Measurements from ENCODE around the gene PIK3CG. TPM values are rescaled to one million over a fixed set of nuclear protein-coding genes. Genes with fewer than 3 reads are reported as not detected.
"Not testable (repeated sequence)": the region's sequence is repeated elsewhere in the genome, so short reads cannot be mapped to it uniquely, and the experiment has no call there.

Gene PIK3CG
- total and polyA plus RNA-seq, 2 donors (not counting 1 experiment from before 2014, with no cell fraction given), result 13.3 to 44.8 TPM

DNA sequence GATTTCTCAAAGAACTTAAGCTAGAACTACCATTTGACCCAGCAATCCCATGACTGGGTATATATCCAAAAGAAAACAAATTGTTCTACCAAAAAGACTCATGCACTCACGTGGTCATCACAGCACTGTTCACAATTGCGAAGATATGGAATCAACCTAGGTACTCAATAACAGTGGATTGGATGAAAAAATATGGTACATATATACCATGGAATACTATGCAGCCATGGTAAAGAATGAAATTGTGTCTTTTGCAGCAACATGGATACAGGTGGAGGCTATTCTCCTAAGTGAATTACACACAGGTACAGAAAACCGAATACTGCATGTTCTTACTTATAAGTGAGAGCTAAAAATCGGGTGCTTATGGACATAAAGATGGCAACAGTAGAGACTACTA lies 61.8 kb downstream of the PIK3CG start:
- POLR2A ChIA-PET, result no interaction called here
- H3K4me1 Mint-ChIP-seq, result peaks cover 2% of the 10 kb centered on the region
- Histone ChIP-seq H3K9me3 (ENCODE audit: control extremely low read depth in 1 of 3, control insufficient read depth in 2 of 3, insufficient read depth in 1 of 3, low read length in 2 of 3) (no peaks in the 10 kb centered on the region), H3K27ac (ENCODE audit: low read length in 2 of 2) (no peak overlapping the region), H3K9ac (ENCODE audit: low read length) (no peak overlapping the region), H3K4me2 (replicated peaks; ENCODE audit: low read depth, low read length, poor library complexity, severe bottlenecking) (no peak overlapping the region), H3K36me3 (replicated peaks in 1 of 2; ENCODE audit: control extremely low read depth in 1 of 2, control insufficient read depth in 1 of 2, extremely low read depth in 1 of 2, insufficient read depth in 2 of 2, low read length in 1 of 2) (no peaks in the 10 kb centered on the region), H4K20me1 (ENCODE audit: control insufficient read depth, insufficient read depth, low read length, poor library complexity, severe bottlenecking) (no peaks in the 10 kb centered on the region), H2AFZ (ENCODE audit: insufficient read depth, low read depth, low read length, poor library complexity, severe bottlenecking) (no peak overlapping the region), H3K4me1 (ENCODE audit: control insufficient read depth in 2 of 2, insufficient read depth in 2 of 2, low read length in 2 of 2) (no peaks in the 10 kb centered on the region), H3K4me3 (ENCODE audit: control extremely low read depth in 1 of 5, extremely low read depth in 1 of 5, insufficient read depth in 1 of 5, low read depth in 2 of 5, low read length in 4 of 5) (no peak overlapping the region), H3K79me2 (ENCODE audit: control insufficient read depth, insufficient read depth, low read length) (no peaks in the 10 kb centered on the region), H3K27me3 (replicated peaks in 1 of 4; ENCODE audit: control extremely low read depth in 1 of 4, control insufficient read depth in 3 of 4, insufficient read depth in 4 of 4, low read length in 3 of 4) (no peaks in the 10 kb centered on the region)
- no peaks in the 10 kb centered on the region for H3K27me3 Mint-ChIP-seq
- ATAC-seq (ENCODE audit: low read depth) (no peak), DNase-seq (no peak)
- CTCF ChIA-PET, result no interaction called here
- intact Hi-C loops (cut with micrococcal nuclease), result no loop called here
- WGBS (ENCODE audit: insufficient coverage), result no CpG with 5 or more reads among the region's 4 CpGs
- TF ChIP-seq, protein P1, sequence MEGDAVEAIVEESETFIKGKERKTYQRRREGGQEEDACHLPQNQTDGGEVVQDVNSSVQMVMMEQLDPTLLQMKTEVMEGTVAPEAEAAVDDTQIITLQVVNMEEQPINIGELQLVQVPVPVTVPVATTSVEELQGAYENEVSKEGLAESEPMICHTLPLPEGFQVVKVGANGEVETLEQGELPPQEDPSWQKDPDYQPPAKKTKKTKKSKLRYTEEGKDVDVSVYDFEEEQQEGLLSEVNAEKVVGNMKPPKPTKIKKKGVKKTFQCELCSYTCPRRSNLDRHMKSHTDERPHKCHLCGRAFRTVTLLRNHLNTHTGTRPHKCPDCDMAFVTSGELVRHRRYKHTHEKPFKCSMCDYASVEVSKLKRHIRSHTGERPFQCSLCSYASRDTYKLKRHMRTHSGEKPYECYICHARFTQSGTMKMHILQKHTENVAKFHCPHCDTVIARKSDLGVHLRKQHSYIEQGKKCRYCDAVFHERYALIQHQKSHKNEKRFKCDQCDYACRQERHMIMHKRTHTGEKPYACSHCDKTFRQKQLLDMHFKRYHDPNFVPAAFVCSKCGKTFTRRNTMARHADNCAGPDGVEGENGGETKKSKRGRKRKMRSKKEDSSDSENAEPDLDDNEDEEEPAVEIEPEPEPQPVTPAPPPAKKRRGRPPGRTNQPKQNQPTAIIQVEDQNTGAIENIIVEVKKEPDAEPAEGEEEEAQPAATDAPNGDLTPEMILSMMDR (IDR thresholded peaks at IDR 0.05), result no peak
- TF ChIP-seq EZH2 (IDR thresholded peaks at IDR 0.05; ENCODE audit: borderline replicate concordance, insufficient read depth, low read depth, low read length, poor library complexity, severe bottlenecking), result no peak
- H3K4me3 Mint-ChIP-seq, result no peak overlapping the region
- peaks cover 6% of the 10 kb centered on the region for H3K9me3 Mint-ChIP-seq (ENCODE audit: insufficient read depth)
- no peak overlapping the region for H3K27ac Mint-ChIP-seq

DNA sequence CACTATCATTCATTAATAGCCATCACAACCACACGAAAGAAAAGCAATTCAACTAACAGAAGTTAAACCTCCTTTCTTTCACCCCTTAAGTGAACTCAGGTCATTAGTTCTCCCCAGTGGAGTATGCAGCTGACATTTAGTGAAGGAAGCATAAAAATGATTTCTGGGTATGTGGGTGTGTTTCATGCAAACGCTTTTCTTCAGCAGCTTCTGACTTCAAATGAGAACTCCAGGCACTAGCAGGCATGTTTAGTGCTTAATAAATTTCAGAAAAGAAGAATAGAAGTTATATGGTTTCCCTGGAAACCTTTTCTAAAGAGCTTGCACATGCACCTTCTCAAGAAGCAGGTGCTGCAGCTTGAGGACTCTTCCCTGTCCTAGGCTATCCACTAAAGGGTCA lies 62.5 kb downstream of the PIK3CG start:
- Histone ChIP-seq H3K4me1 (ENCODE audit: control insufficient read depth in 2 of 2, insufficient read depth in 2 of 2, low read length in 2 of 2) (no peaks in the 10 kb centered on the region), H2AFZ (ENCODE audit: insufficient read depth, low read depth, low read length, poor library complexity, severe bottlenecking) (no peak overlapping the region), H3K9me3 (ENCODE audit: control extremely low read depth in 1 of 3, control insufficient read depth in 2 of 3, insufficient read depth in 1 of 3, low read length in 2 of 3) (no peaks in the 10 kb centered on the region), H3K4me3 (ENCODE audit: control extremely low read depth in 1 of 5, extremely low read depth in 1 of 5, insufficient read depth in 1 of 5, low read depth in 2 of 5, low read length in 4 of 5) (no peak overlapping the region), H3K36me3 (replicated peaks in 1 of 2; ENCODE audit: control extremely low read depth in 1 of 2, control insufficient read depth in 1 of 2, extremely low read depth in 1 of 2, insufficient read depth in 2 of 2, low read length in 1 of 2) (no peaks in the 10 kb centered on the region), H3K27ac (ENCODE audit: low read length in 2 of 2) (no peak overlapping the region), H4K20me1 (ENCODE audit: control insufficient read depth, insufficient read depth, low read length, poor library complexity, severe bottlenecking) (no peaks in the 10 kb centered on the region), H3K4me2 (replicated peaks; ENCODE audit: low read depth, low read length, poor library complexity, severe bottlenecking) (no peak overlapping the region), H3K79me2 (ENCODE audit: control insufficient read depth, insufficient read depth, low read length) (no peaks in the 10 kb centered on the region), H3K9ac (ENCODE audit: low read length) (no peak overlapping the region), H3K27me3 (replicated peaks in 1 of 4; ENCODE audit: control extremely low read depth in 1 of 4, control insufficient read depth in 3 of 4, insufficient read depth in 4 of 4, low read length in 3 of 4) (no peaks in the 10 kb centered on the region)
- ChIA-PET CTCF (interaction anchor here (1.2 kb wide), 1 partner anchor 9 kb away, joined by 3 read pairs; no protein-coding TSS in a partner anchor), POLR2A (no interaction called here)
- TF ChIP-seq, protein P1 (IDR thresholded peaks at IDR 0.05), result no peak
- TF ChIP-seq EZH2 (IDR thresholded peaks at IDR 0.05; ENCODE audit: borderline replicate concordance, insufficient read depth, low read depth, low read length, poor library complexity, severe bottlenecking), result no peak
- DNase-seq, result no peak
- intact Hi-C loops (cut with micrococcal nuclease), result no loop called here
- ATAC-seq (ENCODE audit: low read depth), result no peak
- H3K9me3 Mint-ChIP-seq (ENCODE audit: insufficient read depth), result peaks cover 6% of the 10 kb centered on the region
- no peaks in the 10 kb centered on the region for H3K27me3 Mint-ChIP-seq
- WGBS (ENCODE audit: insufficient coverage), result 29% methylated on average over 1 of the region's 2 CpGs
- no peak overlapping the region for H3K27ac Mint-ChIP-seq
- peaks cover 2% of the 10 kb centered on the region for H3K4me1 Mint-ChIP-seq
- H3K4me3 Mint-ChIP-seq, result no peak overlapping the region

DNA sequence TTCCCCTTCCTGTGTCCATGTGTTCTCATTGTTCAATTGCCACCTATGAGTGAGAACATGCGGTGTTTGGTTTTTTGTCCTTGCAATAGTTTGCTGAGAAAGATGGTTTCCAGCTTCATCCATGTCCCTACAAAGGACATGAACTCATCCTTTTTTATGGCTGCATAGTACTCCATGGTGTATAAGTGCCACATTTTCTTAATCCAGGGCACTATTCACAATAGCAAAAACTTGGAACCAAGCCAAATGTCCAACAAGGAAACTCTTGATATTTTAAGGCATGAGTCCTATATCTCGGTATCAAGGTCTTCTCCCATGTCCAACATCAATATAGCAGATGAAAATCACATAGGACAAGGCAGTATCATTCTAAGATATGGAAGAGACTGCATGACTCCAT lies 64.5 kb downstream of the PIK3CG start:
- H3K4me3 ChIP-seq (ENCODE audit: control extremely low read depth in 1 of 5, extremely low read depth in 1 of 5, insufficient read depth in 1 of 5, low read depth in 2 of 5, low read length in 4 of 5); H2AFZ ChIP-seq (ENCODE audit: insufficient read depth, low read depth, low read length, poor library complexity, severe bottlenecking); H4K20me1 ChIP-seq (ENCODE audit: control insufficient read depth, insufficient read depth, low read length, poor library complexity, severe bottlenecking); H3K27ac Mint-ChIP-seq; ATAC-seq (ENCODE audit: low read depth); H3K9ac ChIP-seq (ENCODE audit: low read length); CTCF ChIA-PET; H3K27ac ChIP-seq (ENCODE audit: low read length in 2 of 2); H3K79me2 ChIP-seq (ENCODE audit: control insufficient read depth, insufficient read depth, low read length); H3K9me3 Mint-ChIP-seq (ENCODE audit: insufficient read depth); H3K4me3 Mint-ChIP-seq; H3K27me3 ChIP-seq (replicated peaks in 1 of 4; ENCODE audit: control extremely low read depth in 1 of 4, control insufficient read depth in 3 of 4, insufficient read depth in 4 of 4, low read length in 3 of 4); H3K4me2 ChIP-seq (replicated peaks; ENCODE audit: low read depth, low read length, poor library complexity, severe bottlenecking); H3K36me3 ChIP-seq (replicated peaks in 1 of 2; ENCODE audit: control extremely low read depth in 1 of 2, control insufficient read depth in 1 of 2, extremely low read depth in 1 of 2, insufficient read depth in 2 of 2, low read length in 1 of 2); H3K9me3 ChIP-seq (ENCODE audit: control extremely low read depth in 1 of 3, control insufficient read depth in 2 of 3, insufficient read depth in 1 of 3, low read length in 2 of 3); intact Hi-C loops (cut with micrococcal nuclease); H3K27me3 Mint-ChIP-seq; POLR2A ChIA-PET; H3K4me1 Mint-ChIP-seq; H3K4me1 ChIP-seq (ENCODE audit: control insufficient read depth in 2 of 2, insufficient read depth in 2 of 2, low read length in 2 of 2); DNase-seq: not testable (repeated sequence)
- WGBS (ENCODE audit: insufficient coverage), result no CpG with 5 or more reads among the region's 2 CpGs

Data from B cell (primary cell).